ENCODE data around the gene TRPM1.

DNA sequence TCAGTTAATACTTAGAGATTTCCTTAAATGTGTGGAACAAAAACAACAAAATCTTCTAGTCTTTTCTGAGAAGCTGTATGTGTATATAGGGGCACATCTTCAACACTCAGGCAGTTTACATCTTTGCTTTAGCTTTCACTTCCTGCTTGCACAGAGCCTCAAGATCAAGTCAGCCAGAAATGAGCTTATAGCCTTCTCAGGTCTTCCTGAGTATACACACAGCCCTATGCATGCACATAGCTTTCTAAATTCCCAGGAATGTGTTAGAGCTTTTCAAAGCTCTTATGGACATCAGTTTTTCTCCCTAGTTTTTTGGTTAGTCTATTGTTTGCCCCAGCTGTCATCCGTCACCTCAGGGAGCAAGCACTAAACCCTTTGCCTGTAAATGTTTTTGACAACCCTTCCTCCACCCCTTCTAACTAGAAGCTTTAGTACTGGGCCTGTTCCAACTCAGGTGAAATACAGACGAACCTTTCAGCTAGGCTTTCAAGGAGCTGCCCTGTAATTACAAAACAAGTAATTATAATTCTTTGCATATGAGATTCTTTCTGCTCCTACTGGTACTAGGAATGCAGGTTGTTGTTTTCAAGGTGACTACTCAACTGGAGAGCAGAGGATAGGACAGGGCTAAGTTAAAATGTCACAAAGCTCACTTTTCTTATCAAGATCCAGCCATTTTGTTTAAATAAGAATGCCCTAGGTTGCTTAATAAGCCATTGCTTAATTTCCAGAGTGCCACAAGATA, 87.5 kb downstream of the TRPM1 start:
- TF ChIP-seq CTCF (conservative IDR thresholded peaks at IDR 0.05; ENCODE audit: low read length) (no peak), EZH2phosphoT487 (IDR thresholded peaks at IDR 0.05; ENCODE audit: borderline replicate concordance, low read depth, low read length) (no peak)

All from OCI-LY7 (cell line).